ENCODE results near the gene FAM187B.

Gene FAM187B

GRCh38 chr19:35216833-35217648, 11.5 kb downstream of the FAM187B start:
- H3K36me3 ChIP-seq (ENCODE audit: control insufficient read depth in 2 of 2, insufficient read depth in 1 of 2, low read length in 2 of 2): no peaks in the 10 kb centered on the region
- TF ChIP-seq ZNF785 (tag by site-specific recombination; IDR thresholded peaks at IDR 0.05) (0 out of 2 replicates have a peak, but pooled peaks have one; percentile 3), INSM2 (tag by site-specific recombination; IDR thresholded peaks at IDR 0.05) (no peak), ZNF354C (tag by site-specific recombination; IDR thresholded peaks at IDR 0.05; ENCODE audit: borderline replicate concordance, low read depth) (no peak), SCRT1 (tag by site-specific recombination; IDR thresholded peaks at IDR 0.05; ENCODE audit: borderline replicate concordance) (no peak), ZNF768 (tag by site-specific recombination; IDR thresholded peaks at IDR 0.05) (no peak), ZNF449 (tag by site-specific recombination; IDR thresholded peaks at IDR 0.05) (peak; percentile 29; the same call in 1 of the 2 replicates), ZNF202 (tag by site-specific recombination; IDR thresholded peaks at IDR 0.05; ENCODE audit: borderline replicate concordance) (no peak), RBAK (tag by site-specific recombination; IDR thresholded peaks at IDR 0.05) (peak; percentile 93)
- POLR2A ChIA-PET: no interaction called here
- no peak overlapping the region for H3K27ac ChIP-seq (ENCODE audit: extremely low read depth, low read depth, low read length)
- peaks cover 5% of the 10 kb centered on the region for H3K9me3 ChIP-seq (ENCODE audit: control insufficient read depth, insufficient read depth, low read depth, low read length)
- H3K4me1 ChIP-seq (ENCODE audit: control insufficient read depth, insufficient read depth, low read length): peaks cover 10% of the 10 kb centered on the region
- CTCF ChIA-PET: interaction anchor here (0.7 to 2.8 kb wide), 8 partner anchors 38 to 173 kb away, joined by 3 to 9 read pairs (median 4); no protein-coding TSS in a partner anchor
- H3K4me3 ChIP-seq (ENCODE audit: low read depth, low read length): no peak overlapping the region

GRCh38 chr19:35216016-35216832, 12.3 kb downstream of the FAM187B start:
- Histone ChIP-seq H3K4me1 (ENCODE audit: control insufficient read depth, insufficient read depth, low read length) (peaks cover 10% of the 10 kb centered on the region), H3K4me3 (ENCODE audit: low read depth, low read length) (no peak overlapping the region), H3K27ac (ENCODE audit: extremely low read depth, low read depth, low read length) (no peak overlapping the region), H3K36me3 (ENCODE audit: control insufficient read depth in 2 of 2, insufficient read depth in 1 of 2, low read length in 2 of 2) (no peaks in the 10 kb centered on the region), H3K9me3 (ENCODE audit: control insufficient read depth, insufficient read depth, low read depth, low read length) (peaks cover 5% of the 10 kb centered on the region)
- no peak for TF ChIP-seq SALL2 (tag by site-specific recombination; IDR thresholded peaks at IDR 0.05; ENCODE audit: borderline replicate concordance)
- 0 out of 2 replicates have a peak, but pooled peaks have one; percentile 4 for TF ChIP-seq ZNF544 (tag by site-specific recombination; IDR thresholded peaks at IDR 0.05)
- no peak for TF ChIP-seq ZNF792 (tag by site-specific recombination; IDR thresholded peaks at IDR 0.05)
- no peak for TF ChIP-seq ZNF768 (tag by site-specific recombination; IDR thresholded peaks at IDR 0.05)
- peak; percentile 84; the same call in 1 of the 2 replicates for TF ChIP-seq ZNF362 (tag by site-specific recombination; IDR thresholded peaks at IDR 0.05)
- no peak for TF ChIP-seq ZNF174 (tag by site-specific recombination; IDR thresholded peaks at IDR 0.05)
- CTCF ChIA-PET: interaction anchor here (0.7 to 2.8 kb wide), 10 partner anchors 9 to 172 kb away, joined by 3 to 9 read pairs (median 4); no protein-coding TSS in a partner anchor
- POLR2A ChIA-PET: no interaction called here
